ENCODE measurements around the gene SLC6A9.

- no peak for TF ChIP-seq FOXA1 (IDR thresholded peaks at IDR 0.05)
- no peak for TF ChIP-seq SP1 (IDR thresholded peaks at IDR 0.05)
- no peak for TF ChIP-seq ELF4 (IDR thresholded peaks at IDR 0.05)
- TF ChIP-seq FOXM1 (IDR thresholded peaks at IDR 0.05; ENCODE audit: borderline replicate concordance), result no peak
- TF ChIP-seq, protein P1, sequence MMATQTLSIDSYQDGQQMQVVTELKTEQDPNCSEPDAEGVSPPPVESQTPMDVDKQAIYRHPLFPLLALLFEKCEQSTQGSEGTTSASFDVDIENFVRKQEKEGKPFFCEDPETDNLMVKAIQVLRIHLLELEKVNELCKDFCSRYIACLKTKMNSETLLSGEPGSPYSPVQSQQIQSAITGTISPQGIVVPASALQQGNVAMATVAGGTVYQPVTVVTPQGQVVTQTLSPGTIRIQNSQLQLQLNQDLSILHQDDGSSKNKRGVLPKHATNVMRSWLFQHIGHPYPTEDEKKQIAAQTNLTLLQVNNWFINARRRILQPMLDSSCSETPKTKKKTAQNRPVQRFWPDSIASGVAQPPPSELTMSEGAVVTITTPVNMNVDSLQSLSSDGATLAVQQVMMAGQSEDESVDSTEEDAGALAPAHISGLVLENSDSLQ (IDR thresholded peaks at IDR 0.05), result no peak
- TF ChIP-seq TARDBP (IDR thresholded peaks at IDR 0.05), result no peak
- no peak for TF ChIP-seq FOXK2 (IDR thresholded peaks at IDR 0.05)
- TF ChIP-seq NFRKB (IDR thresholded peaks at IDR 0.05), result no peak
- TF ChIP-seq ARNT (IDR thresholded peaks at IDR 0.05), result no peak
- TF ChIP-seq BHLHE40 (IDR thresholded peaks at IDR 0.05; ENCODE audit: borderline replicate concordance), result no peak
- no peak for TF ChIP-seq ZNF384 (IDR thresholded peaks at IDR 0.05)
- no peak for TF ChIP-seq SUZ12 (IDR thresholded peaks at IDR 0.05)
Observed at GRCh38 chr1:44071461-44071860, 40.2 kb upstream of the SLC6A9 start.
